Fibroblast of lung (primary cell): ENCODE data around the gene CD47. TPM values are rescaled to one million over a fixed set of nuclear protein-coding genes. Genes with fewer than 3 reads are reported as not detected.

Experiments
- DNase-seq, 2 donors: peaks; one replicate each; pipeline versions ENCODE4 v3.0.0 to v3.0.0-alpha.2; 2010; ENCODE audit warnings: low read depth in 2 of 2
- H2AFZ ChIP-seq: 2 replicates; pipeline ENCODE4 v1.5.1; 2012; ENCODE audit warnings: low read length, control low read depth, inconsistent platforms
- H3K27ac ChIP-seq: 2 replicates; pipeline ENCODE4 v1.5.1; 2011; ENCODE audit warnings: low read length, control low read depth; ENCODE audit not compliant: insufficient read depth
- H3K27me3 ChIP-seq: 2 replicates; pipeline ENCODE4 v1.5.1; 2011; ENCODE audit warnings: mild to moderate bottlenecking, low read length; ENCODE audit not compliant: control insufficient read depth, insufficient read depth
- H3K36me3 ChIP-seq: 2 replicates; pipeline ENCODE4 v1.5.1; 2011; ENCODE audit warnings: low read length; ENCODE audit not compliant: control insufficient read depth, insufficient read depth
- H3K4me1 ChIP-seq: 2 replicates; pipeline ENCODE4 v1.5.1; 2011; ENCODE audit warnings: low read length; ENCODE audit not compliant: control insufficient read depth, insufficient read depth; ENCODE audit errors: extremely low read depth
- H3K4me2 ChIP-seq: 2 replicates; pipeline ENCODE4 v1.5.1; 2011; ENCODE audit warnings: low read length, control low read depth; ENCODE audit not compliant: insufficient read depth; ENCODE audit errors: extremely low read depth
- H3K4me3 ChIP-seq, 4 experiments: fragments of 200-600 bp in 1 of 4; sonication (generic) in 1 of 4; replicated peaks in 1 of 4; 2 replicates each; pipeline ENCODE4 v1.5.1; 2011 to 2016; ENCODE audit warnings: low read length in 4 of 4, low read depth in 3 of 4, mild to moderate bottlenecking in 3 of 4, control low read depth in 2 of 4, inconsistent platforms in 1 of 4, mixed read lengths in 1 of 4; ENCODE audit not compliant: insufficient read depth in 1 of 4; ENCODE audit errors: control extremely low read depth in 1 of 4
- H3K79me2 ChIP-seq: 2 replicates; pipeline ENCODE4 v1.5.1; 2012; ENCODE audit warnings: mild to moderate bottlenecking, low read length, inconsistent platforms; ENCODE audit not compliant: control insufficient read depth, insufficient read depth
- H3K9ac ChIP-seq: 2 replicates; pipeline ENCODE4 v1.5.1; 2011; ENCODE audit warnings: mild to moderate bottlenecking, low read length, control low read depth; ENCODE audit not compliant: insufficient read depth
- H3K9me3 ChIP-seq: 2 replicates; pipeline ENCODE4 v1.5.1; 2012; ENCODE audit warnings: low read depth, low read length; ENCODE audit not compliant: control insufficient read depth, insufficient read depth
- H4K20me1 ChIP-seq: 2 replicates; pipeline ENCODE4 v1.5.1; 2011; ENCODE audit warnings: low read length; ENCODE audit not compliant: control insufficient read depth, insufficient read depth; ENCODE audit errors: extremely low read depth
- EZH2 ChIP-seq: IDR thresholded peaks from 2 replicates; pipeline ENCODE4 v1.5.1; 2012; ENCODE audit warnings: low read length, control low read depth, mild to moderate bottlenecking; ENCODE audit errors: missing control alignments
- polyA plus RNA-seq, 2 donors: library from polyadenylated mRNA; depleted of rRNA in 1 of 2; stranded (reverse) in 1 of 2; unstranded in 1 of 2; fragments of >200 nt; gene quantifications; 2 replicates each; pipeline ENCODE4 v1.2.1, GENCODE V29; 2011 to 2012; ENCODE audit warnings: missing spikeins in 1 of 2
- total RNA-seq: library from RNA; depleted of rRNA; stranded (reverse); fragments of >200 nt; gene quantifications from 2 replicates; pipeline ENCODE4 v1.2.1, GENCODE V29; 2014
- TF ChIP-seq, protein P1 (sequence below), 2 donors: IDR thresholded peaks in 1 of 2; conservative IDR thresholded peaks in 1 of 2; 1 replicate in 1 of 2; 2 replicates in 1 of 2; pipeline ENCODE4 v1.5.1; 2011 to 2012; ENCODE audit warnings: low read length in 2 of 2, control low read depth in 1 of 2, inconsistent platforms in 1 of 2, low read depth in 1 of 2, mild to moderate bottlenecking in 1 of 2

The CD47 gene
- total and polyA plus RNA-seq, 2 donors (not counting 1 experiment from before 2014, with no cell fraction given) = 72.0 to 91.7 TPM

GRCh38 chr3:108062051-108062450, 28.8 kb downstream of the CD47 start:
- Histone ChIP-seq H2AFZ (no peak overlapping the region), H3K36me3 (peaks cover 4% of the 10 kb centered on the region), H3K4me1 (peaks cover 5% of the 10 kb centered on the region), H3K9me3 (no peaks in the 10 kb centered on the region), H3K27ac (no peak overlapping the region), H3K27me3 (no peaks in the 10 kb centered on the region), H3K4me2 (no peak overlapping the region), H3K4me3 (no peak overlapping the region), H4K20me1 (no peaks in the 10 kb centered on the region), H3K79me2 (no peaks in the 10 kb centered on the region), H3K9ac (no peak overlapping the region)
- TF ChIP-seq, protein P1, sequence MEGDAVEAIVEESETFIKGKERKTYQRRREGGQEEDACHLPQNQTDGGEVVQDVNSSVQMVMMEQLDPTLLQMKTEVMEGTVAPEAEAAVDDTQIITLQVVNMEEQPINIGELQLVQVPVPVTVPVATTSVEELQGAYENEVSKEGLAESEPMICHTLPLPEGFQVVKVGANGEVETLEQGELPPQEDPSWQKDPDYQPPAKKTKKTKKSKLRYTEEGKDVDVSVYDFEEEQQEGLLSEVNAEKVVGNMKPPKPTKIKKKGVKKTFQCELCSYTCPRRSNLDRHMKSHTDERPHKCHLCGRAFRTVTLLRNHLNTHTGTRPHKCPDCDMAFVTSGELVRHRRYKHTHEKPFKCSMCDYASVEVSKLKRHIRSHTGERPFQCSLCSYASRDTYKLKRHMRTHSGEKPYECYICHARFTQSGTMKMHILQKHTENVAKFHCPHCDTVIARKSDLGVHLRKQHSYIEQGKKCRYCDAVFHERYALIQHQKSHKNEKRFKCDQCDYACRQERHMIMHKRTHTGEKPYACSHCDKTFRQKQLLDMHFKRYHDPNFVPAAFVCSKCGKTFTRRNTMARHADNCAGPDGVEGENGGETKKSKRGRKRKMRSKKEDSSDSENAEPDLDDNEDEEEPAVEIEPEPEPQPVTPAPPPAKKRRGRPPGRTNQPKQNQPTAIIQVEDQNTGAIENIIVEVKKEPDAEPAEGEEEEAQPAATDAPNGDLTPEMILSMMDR (conservative IDR thresholded peaks at IDR 0.05 in 1 of 2, IDR thresholded peaks at IDR 0.05 in 1 of 2; ENCODE audit: low read depth in 1 of 2, low read length in 2 of 2) = no peak
- no peak for TF ChIP-seq EZH2
- DNase-seq = no peak

DNA sequence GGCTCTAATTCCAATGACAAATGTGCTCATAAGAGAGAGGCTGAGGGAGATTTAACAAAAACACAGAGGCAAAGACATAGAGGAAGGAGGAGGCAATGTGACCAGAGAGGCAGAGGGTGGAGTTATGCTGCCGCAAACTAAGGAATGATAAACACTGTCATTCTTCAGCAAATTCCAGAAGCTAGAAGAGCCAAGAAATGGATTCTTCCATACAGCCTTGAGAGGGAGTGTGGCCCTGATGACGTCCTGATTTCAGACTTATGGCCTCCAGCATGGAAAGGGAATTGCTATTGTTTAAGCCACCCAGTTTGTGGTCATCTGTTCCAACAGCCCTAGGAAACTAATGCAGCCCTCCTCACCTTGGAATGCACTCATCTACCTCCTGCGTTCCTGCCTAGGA, 30.5 kb downstream of the CD47 start:
- no peak overlapping the region for H3K4me3 ChIP-seq
- peaks cover 4% of the 10 kb centered on the region for H3K36me3 ChIP-seq
- H3K79me2 ChIP-seq = no peaks in the 10 kb centered on the region
- peak overlapping the region; percentile 10 for H2AFZ ChIP-seq
- H3K27me3 ChIP-seq = no peaks in the 10 kb centered on the region
- no peak for TF ChIP-seq EZH2
- TF ChIP-seq, protein P1 (conservative IDR thresholded peaks at IDR 0.05 in 1 of 2, IDR thresholded peaks at IDR 0.05 in 1 of 2; ENCODE audit: low read depth in 1 of 2, low read length in 2 of 2) = no peak
- no peak overlapping the region for H3K27ac ChIP-seq
- peaks cover 5% of the 10 kb centered on the region for H3K4me1 ChIP-seq
- no peaks in the 10 kb centered on the region for H4K20me1 ChIP-seq
- DNase-seq = peak; percentile 12 to 55
- no peak overlapping the region for H3K9ac ChIP-seq
- no peaks in the 10 kb centered on the region for H3K9me3 ChIP-seq
- H3K4me2 ChIP-seq = no peak overlapping the region

- TF ChIP-seq, protein P1 (conservative IDR thresholded peaks at IDR 0.05 in 1 of 2, IDR thresholded peaks at IDR 0.05 in 1 of 2; ENCODE audit: low read depth in 1 of 2, low read length in 2 of 2) = no peak
- TF ChIP-seq EZH2 = no peak
- no peaks in the 10 kb centered on the region for H4K20me1 ChIP-seq
- no peaks in the 10 kb centered on the region for H3K27me3 ChIP-seq
- H3K4me3 ChIP-seq = no peak overlapping the region
- H3K36me3 ChIP-seq = peaks cover 3% of the 10 kb centered on the region
- H2AFZ ChIP-seq = no peak overlapping the region
- no peak overlapping the region for H3K27ac ChIP-seq
- no peaks in the 10 kb centered on the region for H3K9me3 ChIP-seq
- no peak overlapping the region for H3K4me2 ChIP-seq
- H3K9ac ChIP-seq = no peak overlapping the region
- no peak for DNase-seq
- peaks cover 5% of the 10 kb centered on the region for H3K4me1 ChIP-seq
- H3K79me2 ChIP-seq = no peaks in the 10 kb centered on the region
Measured at GRCh38 chr3:108055931-108056330, 34.9 kb downstream of the CD47 start.
